Vagina (tissue), 2 donors: ENCODE measurements around the gene ZNF598.

Experiments
- POLR2A ChIP-seq, 2 donors: fragments of 450-650 bp; IDR thresholded peaks; one replicate each; pipeline ENCODE4 v1.6.1; 2017; ENCODE audit warnings: antibody characterized with exemption in 2 of 2, mild to moderate bottlenecking in 2 of 2, moderate library complexity in 2 of 2
- TF ChIP-seq, protein P1 (sequence below), 3 experiments: fragments of 450-650 bp in 2 of 3; fragments of 200-600 bp in 1 of 3; sonication (generic) in 1 of 3; IDR thresholded peaks; one replicate each; pipeline ENCODE4 v1.5.1; 2017 to 2019; ENCODE audit warnings: antibody characterized with exemption in 3 of 3, mild to moderate bottlenecking in 2 of 3, moderate library complexity in 2 of 3

DNA sequence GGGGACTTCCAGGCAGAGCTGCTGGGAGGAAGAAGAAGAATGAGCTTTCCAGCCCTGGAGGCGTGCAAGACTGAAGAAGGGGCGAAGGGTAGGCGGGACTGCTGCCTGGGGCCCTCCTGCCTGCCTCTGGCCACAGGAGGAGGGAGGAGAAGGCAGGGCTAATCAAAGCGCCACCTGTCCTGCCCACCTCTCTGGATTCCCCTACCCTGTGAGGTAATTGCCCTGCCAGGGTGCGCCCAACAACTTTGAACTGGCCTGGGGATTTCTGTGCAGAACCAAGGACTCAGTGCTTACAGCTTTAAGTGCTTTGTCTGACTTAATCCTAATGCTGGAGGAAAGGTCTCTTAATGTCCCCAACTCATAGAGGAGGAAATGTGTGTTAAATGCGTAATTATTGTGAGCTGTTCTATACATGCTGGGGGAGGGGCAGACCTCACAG lies 28.2 kb downstream of the ZNF598 start, which contains the start of gene NOXO1:
- TF ChIP-seq, protein P1, sequence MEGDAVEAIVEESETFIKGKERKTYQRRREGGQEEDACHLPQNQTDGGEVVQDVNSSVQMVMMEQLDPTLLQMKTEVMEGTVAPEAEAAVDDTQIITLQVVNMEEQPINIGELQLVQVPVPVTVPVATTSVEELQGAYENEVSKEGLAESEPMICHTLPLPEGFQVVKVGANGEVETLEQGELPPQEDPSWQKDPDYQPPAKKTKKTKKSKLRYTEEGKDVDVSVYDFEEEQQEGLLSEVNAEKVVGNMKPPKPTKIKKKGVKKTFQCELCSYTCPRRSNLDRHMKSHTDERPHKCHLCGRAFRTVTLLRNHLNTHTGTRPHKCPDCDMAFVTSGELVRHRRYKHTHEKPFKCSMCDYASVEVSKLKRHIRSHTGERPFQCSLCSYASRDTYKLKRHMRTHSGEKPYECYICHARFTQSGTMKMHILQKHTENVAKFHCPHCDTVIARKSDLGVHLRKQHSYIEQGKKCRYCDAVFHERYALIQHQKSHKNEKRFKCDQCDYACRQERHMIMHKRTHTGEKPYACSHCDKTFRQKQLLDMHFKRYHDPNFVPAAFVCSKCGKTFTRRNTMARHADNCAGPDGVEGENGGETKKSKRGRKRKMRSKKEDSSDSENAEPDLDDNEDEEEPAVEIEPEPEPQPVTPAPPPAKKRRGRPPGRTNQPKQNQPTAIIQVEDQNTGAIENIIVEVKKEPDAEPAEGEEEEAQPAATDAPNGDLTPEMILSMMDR (IDR thresholded peaks at IDR 0.05) = no peak
- no peak for TF ChIP-seq POLR2A (IDR thresholded peaks at IDR 0.05)
